Lower lobe of right lung (tissue), 2 donors: Measurements from ENCODE around the gene CADPS2. TPM values are rescaled to one million over a fixed set of nuclear protein-coding genes. Genes with fewer than 3 reads are reported as not detected.
"Not testable (repeated sequence)": the region's sequence is repeated elsewhere in the genome, so short reads cannot be mapped to it uniquely, and the experiment has no call there.

Experiments
- ATAC-seq, 2 donors: fragments of 200-7000 bp; cut with Tn5 transposase; one replicate each; pipeline ENCODE4 v1.9.1; 2020 to 2022; ENCODE audit warnings: mild to moderate bottlenecking in 2 of 2, moderate library complexity in 2 of 2
- DNase-seq: peaks from one replicate; pipeline ENCODE4 v3.0.0-alpha.2; 2020
- H3K27ac ChIP-seq: fragments of 200-600 bp; one replicate; pipeline ENCODE4 v1.8.0; 2022
- H3K27me3 ChIP-seq: fragments of 200-600 bp; one replicate; pipeline ENCODE4 v1.8.0; 2022; ENCODE audit warnings: low read depth
- H3K36me3 ChIP-seq: fragments of 200-600 bp; one replicate; pipeline ENCODE4 v1.8.0; 2022; ENCODE audit warnings: mild to moderate bottlenecking
- H3K4me1 ChIP-seq: fragments of 200-600 bp; one replicate; pipeline ENCODE4 v1.8.0; 2022
- H3K4me3 ChIP-seq: fragments of 200-600 bp; one replicate; pipeline ENCODE4 v1.8.0; 2022; ENCODE audit warnings: mild to moderate bottlenecking
- H3K9me3 ChIP-seq: fragments of 200-600 bp; one replicate; pipeline ENCODE4 v1.8.0; 2022
- CTCF ChIP-seq: fragments of 200-600 bp; IDR thresholded peaks from one replicate; pipeline ENCODE4 v1.8.0; 2022; ENCODE audit warnings: antibody characterized with exemption, mild to moderate bottlenecking
- intact Hi-C: fragments of 100-400 bp; cut with DNase I; formaldehyde crosslinking; loops from one replicate; pipeline ENCODE4 v1.11.0; 2022
- total RNA-seq: library from RNA; stranded (reverse); fragmentation: NEBNext Ultra II Directional; extraction: Animal tissue kit (Norgen Biotek cat#: 25700); gene quantifications from one replicate; pipeline ENCODE4 v1.2.1, GENCODE V29; 2021
- donor health status: DM: no; HTN: yes; CAD: no; lungs with severe emphysema.

CADPS2 gene
- total RNA-seq, 1 donor from 2014 or later = 41.1 TPM

GRCh38 chr7:122638459-122638858, 247.8 kb downstream of the CADPS2 start:
- no peak overlapping the region for H3K4me3 ChIP-seq
- no peaks in the 10 kb centered on the region for H3K27me3 ChIP-seq
- DNase-seq = no peak
- H3K27ac ChIP-seq = no peak overlapping the region
- ATAC-seq = no peak
- H3K9me3 ChIP-seq = no peaks in the 10 kb centered on the region
- intact Hi-C loops = no loop called here
- no peaks in the 10 kb centered on the region for H3K4me1 ChIP-seq
- TF ChIP-seq CTCF = no peak
- no peaks in the 10 kb centered on the region for H3K36me3 ChIP-seq

GRCh38 chr7:122637784-122638183, 248.5 kb downstream of the CADPS2 start:
- Histone ChIP-seq H3K27me3 (no peaks in the 10 kb centered on the region), H3K4me3 (no peak overlapping the region), H3K36me3 (no peaks in the 10 kb centered on the region), H3K4me1 (no peaks in the 10 kb centered on the region), H3K9me3 (no peaks in the 10 kb centered on the region), H3K27ac (no peak overlapping the region)
- DNase-seq = no peak
- ATAC-seq = peak; percentile 43 to 61
- TF ChIP-seq CTCF = no peak
- intact Hi-C loops = no loop called here

GRCh38 chr7:122635481-122635880, 250.8 kb downstream of the CADPS2 start:
- ATAC-seq, H3K27ac ChIP-seq, intact Hi-C loops, H3K27me3 ChIP-seq, H3K36me3 ChIP-seq, H3K4me3 ChIP-seq, DNase-seq, H3K9me3 ChIP-seq, H3K4me1 ChIP-seq: not testable (repeated sequence)

- H3K9me3 ChIP-seq = no peaks in the 10 kb centered on the region
- TF ChIP-seq CTCF = no peak
- no peak for DNase-seq
- no peak for ATAC-seq
- H3K4me1 ChIP-seq = no peaks in the 10 kb centered on the region
- no peaks in the 10 kb centered on the region for H3K36me3 ChIP-seq
- no peak overlapping the region for H3K27ac ChIP-seq
- no peaks in the 10 kb centered on the region for H3K27me3 ChIP-seq
- no peak overlapping the region for H3K4me3 ChIP-seq
- intact Hi-C loops = no loop called here
Observed at GRCh38 chr7:122633472-122633871, 252.8 kb downstream of the CADPS2 start.

GRCh38 chr7:122632238-122632637, 254.0 kb downstream of the CADPS2 start:
- Histone ChIP-seq H3K9me3 (no peaks in the 10 kb centered on the region), H3K36me3 (no peaks in the 10 kb centered on the region), H3K4me1 (no peaks in the 10 kb centered on the region), H3K27me3 (no peaks in the 10 kb centered on the region), H3K4me3 (no peak overlapping the region), H3K27ac (no peak overlapping the region)
- DNase-seq (no peak), ATAC-seq (no peak)
- intact Hi-C loops = no loop called here
- TF ChIP-seq CTCF = no peak

- H3K27ac ChIP-seq = no peak overlapping the region
- no peaks in the 10 kb centered on the region for H3K27me3 ChIP-seq
- no peak for ATAC-seq
- H3K36me3 ChIP-seq = no peaks in the 10 kb centered on the region
- no peaks in the 10 kb centered on the region for H3K4me1 ChIP-seq
- DNase-seq = no peak
- TF ChIP-seq CTCF = no peak
- intact Hi-C loops = no loop called here
- no peak overlapping the region for H3K4me3 ChIP-seq
- no peaks in the 10 kb centered on the region for H3K9me3 ChIP-seq
Observed at GRCh38 chr7:122629412-122629953, 256.8 kb downstream of the CADPS2 start.
